CD4-positive, alpha-beta T cell treated with Interleukin-1 beta for 1 hour (primary cell): Measurements from ENCODE around the gene DGCR2.
"Not testable (repeated sequence)": the region's sequence is repeated elsewhere in the genome, so short reads cannot be mapped to it uniquely, and the experiment has no call there.

Experiments used
- DNase-seq, 2 donors: peaks; one replicate each; pipeline ENCODE4 v3.0.0-alpha.2; 2020 to 2022

DGCR2 gene

DNA sequence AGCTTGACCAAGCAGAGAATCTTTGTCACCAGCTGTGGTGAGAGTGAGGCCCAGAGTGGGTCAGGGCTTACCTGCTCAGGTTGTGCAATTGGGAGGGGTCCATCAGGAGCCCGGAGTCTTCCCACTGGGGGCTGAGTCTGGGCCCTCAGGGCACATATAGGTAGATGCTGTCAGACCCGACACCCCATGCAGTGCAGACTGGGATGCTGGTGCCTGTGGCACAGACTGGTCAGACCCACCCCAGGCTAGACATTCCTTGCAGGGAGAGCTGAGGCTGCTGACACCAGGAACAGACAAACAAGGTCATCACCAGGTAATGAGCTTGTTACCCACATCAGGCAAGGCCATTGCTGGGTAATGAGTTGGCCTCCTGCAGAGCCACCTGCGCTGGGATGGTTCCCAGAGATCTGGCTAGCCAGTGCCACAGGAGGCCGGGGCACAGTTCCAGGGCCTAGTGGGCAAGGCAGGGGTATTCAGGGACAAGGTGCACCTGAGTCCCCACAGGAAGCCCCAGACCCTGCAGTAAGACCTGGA lies 97.2 kb downstream of the DGCR2 start:
- not testable (repeated sequence) for DNase-seq

DNA sequence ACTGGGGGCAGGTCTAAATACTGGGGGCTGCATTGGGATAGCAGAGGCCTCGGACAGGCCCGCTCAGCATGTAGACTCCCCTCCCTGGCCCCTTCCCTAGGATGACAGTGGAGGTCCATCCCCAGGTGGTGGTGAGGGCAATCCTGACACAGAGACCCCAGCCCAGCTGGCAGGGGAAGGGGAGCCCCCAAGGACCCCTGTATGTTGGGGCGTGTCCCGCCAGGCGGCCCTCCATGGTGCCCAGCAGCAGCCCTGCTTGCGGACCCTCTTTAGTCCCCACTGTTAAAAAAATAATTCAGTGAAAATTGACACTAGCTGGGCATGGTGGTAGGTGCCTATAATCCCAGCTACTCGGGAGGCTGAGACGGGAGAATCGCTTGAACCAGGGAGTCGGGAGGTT lies 98.3 kb downstream of the DGCR2 start:
- DNase-seq, result not testable (repeated sequence)

DNA sequence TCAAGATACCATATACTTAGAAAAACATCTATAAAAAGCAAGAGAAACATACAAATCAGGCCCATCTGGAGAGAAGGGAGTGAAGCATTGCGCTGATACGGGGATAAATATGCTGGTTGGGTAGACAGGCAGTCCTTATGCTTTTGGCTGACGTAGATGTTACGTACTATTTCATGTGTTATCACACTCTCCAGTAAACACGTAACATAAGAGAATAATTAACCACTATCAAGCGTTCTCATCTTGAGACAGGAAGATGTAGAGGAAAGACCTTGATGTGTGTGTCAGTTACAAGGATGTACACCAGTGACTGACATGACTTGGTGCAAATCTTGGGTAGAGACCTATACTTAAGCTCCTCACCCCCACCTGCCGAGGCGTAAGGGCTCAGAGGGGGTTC lies 99.5 kb downstream of the DGCR2 start:
- no peak for DNase-seq

DNA sequence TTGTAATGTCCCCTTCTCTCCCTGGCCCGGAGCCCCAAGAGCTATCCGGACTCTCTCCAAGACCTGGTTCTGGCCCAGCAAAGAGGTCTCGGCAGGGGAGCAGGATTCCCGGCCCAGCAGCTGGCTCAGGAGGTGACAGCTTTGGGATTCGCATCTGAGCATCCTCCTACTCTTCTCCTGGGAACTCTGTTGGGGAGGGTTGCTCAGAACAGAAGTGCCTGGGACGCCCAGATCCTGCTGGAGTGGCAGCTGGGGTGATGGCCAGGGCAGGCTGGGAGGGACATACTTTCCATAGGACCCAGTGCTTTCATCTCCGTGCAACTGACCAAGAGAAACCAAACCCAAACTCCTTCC lies 102.6 kb downstream of the DGCR2 start:
- DNase-seq, result no peak

DNA sequence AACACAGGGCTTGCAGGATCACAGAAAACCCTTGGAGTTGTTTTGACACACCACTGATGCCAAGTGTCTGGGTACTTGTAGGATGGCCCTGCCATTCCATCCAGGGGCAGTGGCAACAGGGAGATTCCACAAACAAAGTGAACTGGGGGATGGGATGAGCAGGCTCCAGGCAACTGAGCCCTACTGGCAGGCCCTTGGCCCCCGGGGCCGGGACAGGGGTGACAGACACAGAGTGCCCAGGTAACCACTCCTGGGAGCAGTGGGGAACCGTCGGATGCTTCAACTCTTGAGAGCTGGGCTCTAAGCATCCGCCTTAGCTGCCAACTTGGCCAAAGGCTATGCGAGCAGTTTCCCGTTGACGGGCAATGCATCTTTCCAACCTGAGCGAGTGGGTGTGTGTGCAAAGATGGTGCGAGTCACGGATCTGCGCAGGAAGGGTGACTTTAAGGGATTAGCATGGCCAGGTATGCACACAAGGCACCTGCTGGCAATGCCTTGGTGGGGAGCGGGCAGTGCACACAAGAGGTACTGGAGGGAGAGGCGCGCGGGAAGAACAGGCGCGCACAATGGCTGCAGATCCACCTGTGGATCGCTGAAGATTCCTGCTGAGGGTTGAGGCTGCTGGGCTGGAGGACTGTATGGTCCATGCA lies 103.1 kb downstream of the DGCR2 start:
- no peak for DNase-seq

DNA sequence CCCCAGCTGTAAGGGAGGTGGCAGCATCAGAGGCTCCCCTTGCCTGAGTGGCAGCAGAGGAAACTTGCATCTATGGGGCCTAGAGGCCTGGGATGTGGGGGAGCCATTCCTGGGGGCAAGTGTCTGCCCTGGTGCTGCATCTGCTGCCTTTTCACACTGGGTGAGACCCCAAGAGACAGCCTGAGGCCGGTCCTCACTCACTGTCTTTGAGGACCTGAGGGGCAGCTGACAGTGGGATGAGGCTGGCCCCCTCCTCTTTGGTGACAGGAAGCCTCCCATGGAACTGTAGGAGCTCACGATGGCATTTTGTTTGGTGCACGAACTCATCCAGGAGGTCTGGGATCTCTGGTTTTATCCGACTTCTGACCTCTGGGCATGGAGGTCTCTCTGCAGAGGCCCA lies 104.0 kb downstream of the DGCR2 start:
- DNase-seq, result no peak

DNA sequence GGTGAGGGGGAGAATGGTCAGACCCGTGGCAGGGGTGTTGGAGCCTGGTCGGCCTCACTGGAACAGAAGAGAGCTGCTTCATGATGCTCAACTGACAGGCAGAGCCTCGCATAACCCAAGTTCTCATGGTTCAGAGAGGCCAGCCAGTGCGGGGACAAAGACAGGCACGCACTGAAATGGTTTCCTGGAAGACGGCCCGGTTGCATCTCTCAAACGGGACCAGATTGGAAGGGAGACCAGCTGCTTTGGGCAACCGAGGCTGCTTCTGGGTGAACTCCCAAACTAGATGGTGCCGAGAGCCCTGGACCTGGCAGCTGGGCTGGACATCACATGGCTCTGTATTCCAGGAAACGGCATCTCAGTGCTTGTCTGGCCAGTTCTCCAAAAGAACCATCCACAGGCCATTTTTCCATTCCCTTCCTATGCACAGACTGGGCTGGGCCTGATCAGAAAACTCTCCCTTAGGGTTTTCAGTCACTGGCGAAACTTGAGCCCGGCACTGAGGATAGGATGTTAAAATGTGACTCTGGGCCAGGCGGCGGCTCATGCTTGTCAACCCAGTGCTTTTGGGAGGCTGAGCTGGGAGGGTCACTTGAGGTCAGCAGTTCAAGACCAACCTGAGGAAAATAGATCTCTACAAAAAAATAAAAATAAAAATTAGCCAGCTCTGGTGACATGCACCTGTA lies 106.0 kb downstream of the DGCR2 start:
- no peak for DNase-seq

DNA sequence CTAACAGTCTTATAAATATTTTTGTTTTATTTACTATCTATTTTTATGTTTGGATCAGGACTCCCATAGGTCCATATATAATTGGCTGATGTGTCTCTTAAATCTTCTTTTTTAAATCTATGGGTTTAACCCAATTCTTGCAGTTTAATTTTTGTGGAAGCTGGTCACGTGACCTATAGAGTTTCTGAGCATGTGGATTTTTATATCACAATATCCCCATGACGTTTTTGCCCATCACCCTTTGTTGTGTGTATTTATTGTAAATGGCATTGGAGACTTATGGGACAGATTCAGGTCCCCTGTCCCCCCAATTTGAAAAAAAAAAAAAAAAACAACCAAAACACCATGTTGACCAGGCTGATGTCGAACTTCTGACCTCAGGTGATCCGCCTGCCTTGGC lies 107.3 kb downstream of the DGCR2 start:
- no peak for DNase-seq

DNA sequence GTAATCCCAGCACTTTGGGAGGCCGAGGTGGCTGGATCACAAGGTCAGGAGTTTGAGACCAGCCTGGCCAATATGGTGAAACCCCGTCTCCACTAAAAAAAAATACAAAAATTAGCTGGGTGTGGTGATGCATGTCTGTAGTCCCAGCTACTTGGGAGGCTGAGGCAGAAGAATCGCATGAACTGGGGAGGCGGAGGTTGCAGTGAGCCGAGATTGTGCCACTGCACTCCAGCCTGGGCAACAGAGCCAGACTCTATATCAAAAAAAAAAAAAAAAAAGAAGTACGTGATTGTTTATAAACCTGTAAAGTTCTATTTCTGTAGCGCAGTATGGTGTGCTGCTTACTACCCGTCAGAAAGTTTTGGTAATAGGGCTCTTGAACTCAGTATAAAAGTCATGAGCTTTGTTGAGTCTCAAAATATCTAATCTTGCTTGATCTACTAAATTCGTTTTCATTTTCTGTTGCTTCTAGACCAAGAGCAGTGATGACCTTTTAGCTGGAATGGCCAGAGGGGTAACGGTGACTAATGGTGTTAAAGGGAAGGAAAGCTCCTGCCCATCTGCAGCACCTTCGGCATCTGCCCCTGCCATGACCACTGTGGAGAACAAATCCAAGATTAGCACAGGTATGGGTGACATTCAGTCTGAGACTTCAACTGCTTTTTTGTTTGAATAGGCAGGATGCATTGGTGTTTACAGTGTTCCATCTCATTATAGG lies 108.2 kb downstream of the DGCR2 start:
- DNase-seq, result not testable (repeated sequence)

DNA sequence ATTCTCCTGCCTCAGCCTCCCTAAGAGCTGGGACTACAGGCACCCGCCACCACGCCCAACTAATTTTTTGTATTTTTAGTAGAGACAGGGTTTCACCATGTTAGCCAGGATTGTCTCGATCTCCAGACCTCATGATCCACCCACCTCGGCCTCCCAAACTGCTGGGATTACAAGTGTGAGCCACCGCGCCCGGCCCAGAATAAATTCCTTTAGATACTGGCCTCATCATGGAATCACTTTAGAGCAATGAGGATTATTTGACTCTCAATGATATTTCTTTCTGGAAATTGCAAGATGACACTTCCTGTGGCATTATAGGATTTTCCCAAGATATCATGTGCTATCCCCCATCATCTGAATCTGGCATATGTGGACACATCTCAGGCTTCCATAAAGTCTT lies 108.8 kb downstream of the DGCR2 start:
- not testable (repeated sequence) for DNase-seq

DNA sequence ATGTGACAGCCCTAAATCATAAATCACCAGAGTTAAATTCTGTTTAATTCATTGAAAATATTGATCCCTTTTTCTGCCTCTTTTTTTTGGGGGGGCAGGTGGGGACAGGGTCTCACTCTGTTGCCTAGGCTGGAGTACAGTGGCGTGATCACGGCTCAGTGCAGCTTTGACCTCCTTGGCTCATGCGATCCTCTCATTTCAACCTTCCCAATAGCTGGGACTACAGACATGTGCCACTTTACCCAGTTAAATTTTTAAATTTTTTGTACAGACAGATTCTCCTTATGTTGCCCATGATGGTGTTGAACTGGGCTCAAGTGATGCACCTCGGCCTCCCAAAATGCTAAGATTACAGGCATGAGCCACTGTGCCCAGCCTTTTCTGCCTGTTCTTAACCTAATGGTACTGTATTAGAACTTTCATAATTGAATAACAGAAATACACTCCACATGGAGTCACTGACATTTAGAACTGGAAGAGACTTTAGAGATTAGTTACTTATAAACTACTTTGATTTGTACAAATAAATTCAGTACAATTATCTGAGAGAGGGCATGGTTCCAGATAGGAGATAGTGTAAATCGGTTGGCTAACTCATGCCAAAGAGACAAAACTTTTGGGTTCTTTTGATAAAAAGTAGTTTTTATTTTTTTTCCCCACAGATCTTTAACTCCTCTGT lies 109.8 kb downstream of the DGCR2 start:
- DNase-seq, result no peak

DNA sequence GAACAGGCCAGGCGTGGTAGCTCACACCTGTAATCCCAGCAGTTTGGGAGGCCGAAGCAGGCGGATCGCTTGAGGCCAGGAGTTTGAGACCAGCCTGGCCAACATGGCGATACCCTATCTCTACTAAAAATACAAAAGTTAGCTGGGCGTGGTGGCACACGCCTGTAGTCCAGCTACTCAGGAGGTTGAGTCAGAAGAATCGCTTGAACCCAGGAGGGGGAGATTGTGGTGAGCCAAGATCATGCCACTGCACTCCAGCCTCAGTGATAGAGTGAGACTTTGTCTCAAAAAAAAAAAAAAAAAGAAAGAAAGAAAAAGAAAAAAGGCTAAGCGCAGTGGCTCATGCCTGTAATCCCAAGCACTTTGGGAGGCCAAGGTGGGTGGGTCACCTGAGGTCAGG lies 110.6 kb downstream of the DGCR2 start:
- not testable (repeated sequence) for DNase-seq

DNA sequence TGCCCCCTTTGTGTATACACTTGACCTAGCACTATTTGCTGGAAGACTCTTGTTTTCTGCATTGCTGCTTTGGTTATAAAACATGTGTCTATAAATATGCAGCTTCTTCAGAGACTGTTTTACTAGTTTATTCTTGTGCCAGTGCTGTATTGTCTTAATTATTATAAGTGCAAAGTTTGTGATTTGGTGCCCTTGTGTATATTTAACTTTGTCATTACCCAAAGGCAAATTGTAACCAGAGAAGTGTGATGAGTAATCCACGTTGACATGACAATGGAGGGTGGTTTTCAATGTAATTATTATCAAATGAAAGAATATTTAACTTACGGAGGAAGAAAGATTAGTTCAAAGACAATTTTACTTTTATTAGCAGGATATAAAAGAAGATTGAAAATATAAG lies 111.1 kb downstream of the DGCR2 start:
- DNase-seq, result no peak

DNA sequence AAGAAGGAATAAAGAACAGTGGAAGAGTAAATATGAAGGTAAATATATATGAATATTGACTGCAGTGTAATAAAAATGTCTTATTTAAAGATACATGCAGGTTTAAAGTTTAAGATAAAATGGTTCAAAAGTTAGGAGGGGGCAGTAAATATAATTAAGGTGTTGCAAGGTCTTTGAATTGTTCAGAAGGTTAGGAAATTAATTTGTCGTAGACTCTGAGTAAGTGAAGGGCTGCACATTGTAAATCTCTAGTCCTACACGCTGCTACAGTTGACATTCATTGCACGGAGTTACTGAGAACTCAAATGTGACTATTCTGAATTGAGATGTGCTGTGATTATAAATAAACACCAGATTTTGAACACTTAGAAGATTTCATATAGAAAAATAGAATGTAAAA lies 116.3 kb downstream of the DGCR2 start:
- DNase-seq, result no peak

DNA sequence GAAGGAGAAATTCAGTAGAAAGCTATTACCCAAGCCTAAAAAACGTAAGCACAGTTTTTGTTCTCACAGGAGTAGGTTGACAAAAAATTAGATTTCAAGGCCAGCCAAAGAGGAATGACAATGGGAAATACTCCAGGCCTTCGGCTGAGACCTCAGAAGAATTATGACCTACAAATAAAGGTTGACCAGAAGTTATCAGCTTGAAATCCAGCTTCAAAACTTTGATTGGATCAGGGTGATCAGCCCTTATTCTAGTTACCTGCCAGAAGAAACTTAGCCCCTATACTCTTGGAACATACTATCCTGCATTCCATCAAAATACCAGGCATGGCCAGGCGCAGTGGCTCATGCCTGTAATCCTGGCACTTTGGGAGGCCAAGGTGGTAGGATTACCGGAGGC lies 117.7 kb downstream of the DGCR2 start:
- DNase-seq, result no peak

DNA sequence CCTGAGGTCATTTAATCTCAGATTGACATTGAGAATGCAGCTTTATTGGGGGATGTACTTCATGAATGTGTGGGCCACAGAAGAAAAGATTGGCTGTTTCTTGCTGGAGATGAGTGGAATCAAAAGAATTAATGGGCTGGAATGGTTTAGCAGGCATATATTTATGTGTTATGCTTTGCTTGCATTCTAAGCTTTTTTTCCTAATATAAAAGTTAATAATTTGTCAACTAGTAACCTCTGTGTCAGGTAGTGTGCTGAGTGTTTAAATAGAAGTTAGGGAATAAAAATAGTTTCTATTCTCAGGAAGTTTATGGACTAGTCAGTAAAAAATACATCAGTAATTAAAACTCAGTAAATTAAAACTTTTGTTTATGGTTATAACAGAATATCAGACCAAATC lies 118.7 kb downstream of the DGCR2 start:
- no peak for DNase-seq

DNA sequence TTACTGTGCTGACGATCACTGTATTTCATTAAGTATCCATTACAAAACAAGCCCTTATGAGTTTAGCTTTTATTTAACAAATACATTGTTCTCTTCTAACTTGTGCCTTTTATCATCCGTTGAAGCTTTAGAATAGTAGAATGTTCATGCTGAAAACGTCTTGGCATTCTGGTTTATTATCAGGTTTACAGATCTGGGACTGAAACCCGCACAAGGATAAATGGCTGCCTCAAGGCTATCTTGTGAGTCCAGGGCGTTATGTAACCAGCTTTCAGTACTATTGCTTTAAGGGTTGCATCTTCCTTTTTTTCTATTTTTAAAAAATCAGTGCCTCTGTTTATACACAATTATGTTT lies 119.6 kb downstream of the DGCR2 start:
- DNase-seq, result no peak

DNA sequence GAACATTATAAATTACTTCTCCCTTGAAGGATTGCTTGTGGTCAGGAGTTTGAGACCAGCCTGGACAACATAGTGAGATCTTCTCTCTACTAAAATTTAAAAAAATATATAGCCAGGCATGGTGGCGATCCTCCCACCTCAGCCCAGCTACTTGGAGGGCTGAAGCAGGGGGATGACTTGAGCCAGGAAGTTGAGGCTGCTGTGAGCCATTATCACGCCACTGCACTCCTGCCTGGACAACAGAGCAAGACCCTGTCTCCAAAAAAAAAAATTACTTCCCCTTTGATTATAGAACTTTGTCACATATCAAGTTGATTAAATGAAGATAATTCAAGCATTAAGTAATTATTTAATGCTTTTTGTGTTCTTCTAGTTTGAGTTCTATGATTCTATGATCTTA lies 121.0 kb downstream of the DGCR2 start:
- DNase-seq, result no peak

DNA sequence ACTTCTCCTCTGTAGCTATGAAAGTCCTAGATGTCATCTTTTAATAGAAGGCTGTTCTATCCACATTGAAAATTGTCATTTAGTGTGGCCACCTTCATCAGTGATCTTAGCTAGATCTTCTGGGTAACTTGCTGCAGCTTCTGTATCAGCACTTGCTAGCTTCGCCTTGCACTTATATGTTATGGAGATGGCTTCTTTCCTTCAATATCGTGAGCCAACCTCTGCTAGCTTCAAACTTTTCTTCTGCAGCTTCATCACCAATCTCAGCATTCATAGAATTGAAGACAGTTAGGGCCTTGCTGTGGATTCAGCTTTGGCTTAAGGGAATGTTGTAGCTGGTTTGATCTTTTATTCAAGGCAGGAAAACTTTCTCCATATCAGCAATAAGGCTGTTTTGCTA lies 122.1 kb downstream of the DGCR2 start:
- not testable (repeated sequence) for DNase-seq

DNA sequence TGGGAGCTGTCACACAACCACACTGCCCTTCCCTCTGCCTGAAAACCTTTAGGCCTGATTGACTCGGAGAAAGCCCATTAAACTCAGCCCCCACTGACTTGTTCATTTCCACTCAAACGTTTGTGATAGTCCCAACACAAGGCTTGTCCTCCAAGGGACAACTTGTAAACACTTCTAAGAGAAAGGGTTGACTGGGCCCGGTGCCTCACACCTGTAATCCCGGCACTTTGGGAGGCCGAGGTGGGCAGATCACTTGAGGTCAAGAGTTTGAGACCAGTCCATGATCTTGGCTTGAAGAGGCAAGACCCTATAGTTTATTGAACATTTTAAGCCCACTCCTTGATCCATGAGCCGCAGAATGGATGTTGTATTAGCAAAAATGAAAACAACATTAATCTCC lies 122.8 kb downstream of the DGCR2 start:
- DNase-seq, result no peak

DNA sequence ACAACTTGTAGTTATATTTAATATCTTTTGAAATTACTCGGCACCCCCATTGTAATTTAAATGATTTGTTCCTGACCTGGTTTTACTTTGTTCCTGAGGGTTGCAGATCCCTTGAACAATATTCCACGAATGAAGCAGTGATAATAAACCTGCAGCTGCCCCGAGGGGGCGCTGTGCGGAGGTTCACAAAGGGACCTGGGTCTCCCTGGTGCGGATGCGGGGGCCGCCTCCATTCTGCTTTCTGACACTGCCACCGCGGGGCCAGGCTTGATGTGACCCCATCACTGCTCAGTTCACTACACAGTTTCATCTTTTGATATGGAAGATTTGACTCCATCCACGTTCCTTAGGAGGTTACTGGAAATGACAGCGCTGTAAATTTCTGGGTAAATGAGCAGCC lies 123.2 kb downstream of the DGCR2 start:
- DNase-seq, result no peak

DNA sequence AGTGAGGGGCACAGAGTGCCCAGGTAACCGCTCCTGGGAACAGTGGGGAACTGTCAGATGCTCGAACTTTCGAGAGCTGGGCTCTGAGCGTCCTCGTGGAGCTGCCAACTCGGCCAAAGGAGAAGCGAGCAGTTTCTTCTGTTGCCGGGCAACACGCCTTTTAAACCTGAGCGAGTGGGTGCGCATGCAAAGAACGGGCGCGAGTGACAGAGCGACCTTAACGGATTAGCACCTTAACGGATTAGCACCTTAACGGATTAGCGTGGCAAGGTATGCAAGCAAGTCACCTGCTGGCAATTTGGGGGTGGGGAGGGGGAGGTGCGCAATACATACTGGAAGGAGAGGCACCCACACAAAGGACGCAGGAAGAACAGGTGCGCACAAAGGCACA lies 124.3 kb downstream of the DGCR2 start:
- no peak for DNase-seq

DNA sequence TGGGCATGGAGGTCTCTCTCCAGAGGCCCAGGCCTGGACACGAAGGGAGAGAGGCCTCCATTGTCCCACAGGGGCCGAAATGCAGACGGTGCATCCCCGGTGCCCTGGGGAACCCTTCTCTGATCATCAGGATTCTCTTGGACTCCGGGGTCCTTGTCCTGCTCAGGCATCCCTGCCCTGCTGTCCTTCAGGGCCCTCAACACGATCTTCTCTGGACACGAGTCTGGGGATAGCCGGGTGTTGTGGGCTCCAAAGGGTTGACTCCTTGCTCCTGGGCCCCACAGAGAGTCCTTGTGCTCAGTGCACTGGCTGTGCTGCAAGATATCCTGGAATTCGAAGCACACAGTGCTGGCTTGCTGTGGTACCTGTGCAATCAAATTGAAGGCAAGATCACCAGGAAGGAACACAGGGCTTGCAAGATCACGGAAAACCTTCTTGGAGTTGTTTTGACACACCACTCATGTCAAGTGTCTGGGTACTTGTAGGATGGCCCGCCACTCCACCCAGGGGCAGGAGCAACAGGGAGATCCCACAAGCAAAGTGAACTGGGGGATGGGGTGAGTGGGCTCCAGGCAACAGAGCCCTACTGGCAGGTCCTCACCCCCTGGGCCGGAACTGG lies 124.8 kb downstream of the DGCR2 start:
- no peak for DNase-seq
